GM19328 (cell line): Measurements from ENCODE around the gene COQ3.

Source experiments
- ATAC-seq: cut with Tn5 transposase; IDR thresholded peaks from one replicate; pipeline ENCODE4 v1.9.1; 2021; ENCODE audit warnings: mild to moderate bottlenecking, moderate library complexity; ENCODE audit not compliant: unreplicated experiment

The COQ3 gene

GRCh38 chr6:99393698-99394531 is at the start of gene COQ3:
COQ3 (minus strand) TSS chr6:99394195; CDS start chr6:99394179, 16 bp downstream.
- peak; percentile 64 for ATAC-seq

GRCh38 chr6:99434702-99435530 is 40.9 kb upstream of the COQ3 start:
- ATAC-seq: peak; percentile 74

GRCh38 chr6:99432877-99433276 is 38.9 kb upstream of the COQ3 start:
- ATAC-seq: no peak

- no peak for ATAC-seq
Measured at GRCh38 chr6:99431901-99432300, 37.9 kb upstream of the COQ3 start.

GRCh38 chr6:99427988-99428387 is 34.0 kb upstream of the COQ3 start:
- ATAC-seq: no peak

GRCh38 chr6:99426451-99426757 is 32.4 kb upstream of the COQ3 start:
- no peak for ATAC-seq

- peak; percentile 46 for ATAC-seq
Measured at GRCh38 chr6:99425647-99426450, 31.9 kb upstream of the COQ3 start.

GRCh38 chr6:99424761-99425646 is 31.0 kb upstream of the COQ3 start, which contains the start of gene PNISR:
PNISR (minus strand) TSS chr6:99425308; CDS start chr6:99414659, 10,649 bp downstream.
- ATAC-seq: peak; percentile 90

GRCh38 chr6:99424022-99424421 is 30.0 kb upstream of the COQ3 start:
- ATAC-seq: no peak

GRCh38 chr6:99422912-99423311 is 28.9 kb upstream of the COQ3 start:
- ATAC-seq: no peak

GRCh38 chr6:99416892-99417767 is 23.1 kb upstream of the COQ3 start:
- ATAC-seq: peak; percentile 78

- no peak for ATAC-seq
Measured at GRCh38 chr6:99416226-99416625, 22.2 kb upstream of the COQ3 start.

GRCh38 chr6:99415446-99415845 is 21.5 kb upstream of the COQ3 start:
- no peak for ATAC-seq

GRCh38 chr6:99412065-99412464 is 18.1 kb upstream of the COQ3 start:
- ATAC-seq: no peak

- no peak for ATAC-seq
Measured at GRCh38 chr6:99409672-99410071, 15.7 kb upstream of the COQ3 start.

- no peak for ATAC-seq
Measured at GRCh38 chr6:99407076-99407475, 13.1 kb upstream of the COQ3 start.

- ATAC-seq: no peak
Measured at GRCh38 chr6:99402448-99402847, 8.5 kb upstream of the COQ3 start.

- no peak for ATAC-seq
Measured at GRCh38 chr6:99397287-99397686, 3.3 kb upstream of the COQ3 start.

GRCh38 chr6:99393366-99393697 is 663 bp downstream of the COQ3 start:
- peak; percentile 27 for ATAC-seq
